Duodenal mucosa (tissue), 2 donors: ENCODE results near the gene STK32C.

Experiments
- H3K27ac ChIP-seq: one replicate; pipeline ENCODE4 v1.7.0; 2013; ENCODE audit warnings: low read depth, low read length
- H3K27me3 ChIP-seq, 2 donors: one replicate each; pipeline ENCODE4 v1.7.0; 2013; ENCODE audit warnings: low read length in 2 of 2, control low read depth in 1 of 2; ENCODE audit not compliant: insufficient read depth in 2 of 2, control insufficient read depth in 1 of 2
- H3K36me3 ChIP-seq, 2 donors: one replicate each; pipeline ENCODE4 v1.7.0; 2013; ENCODE audit warnings: low read length in 2 of 2, control low read depth in 1 of 2; ENCODE audit not compliant: insufficient read depth in 2 of 2, control insufficient read depth in 1 of 2
- H3K4me1 ChIP-seq, 2 donors: one replicate each; pipeline ENCODE4 v1.7.0; 2013; ENCODE audit warnings: low read length in 2 of 2, control low read depth in 1 of 2; ENCODE audit not compliant: insufficient read depth in 2 of 2, control insufficient read depth in 1 of 2
- H3K4me3 ChIP-seq, 2 donors: one replicate each; pipeline ENCODE4 v1.7.0; 2013; ENCODE audit warnings: low read length in 2 of 2, low read depth in 1 of 2
- H3K9ac ChIP-seq, 2 donors: one replicate each; pipeline ENCODE4 v1.7.0; 2013; ENCODE audit warnings: low read length in 2 of 2, low read depth in 1 of 2
- H3K9me3 ChIP-seq, 2 donors: one replicate each; pipeline ENCODE4 v1.7.0; 2013; ENCODE audit warnings: low read length in 2 of 2, control low read depth in 1 of 2; ENCODE audit not compliant: control insufficient read depth in 1 of 2

Gene STK32C

DNA sequence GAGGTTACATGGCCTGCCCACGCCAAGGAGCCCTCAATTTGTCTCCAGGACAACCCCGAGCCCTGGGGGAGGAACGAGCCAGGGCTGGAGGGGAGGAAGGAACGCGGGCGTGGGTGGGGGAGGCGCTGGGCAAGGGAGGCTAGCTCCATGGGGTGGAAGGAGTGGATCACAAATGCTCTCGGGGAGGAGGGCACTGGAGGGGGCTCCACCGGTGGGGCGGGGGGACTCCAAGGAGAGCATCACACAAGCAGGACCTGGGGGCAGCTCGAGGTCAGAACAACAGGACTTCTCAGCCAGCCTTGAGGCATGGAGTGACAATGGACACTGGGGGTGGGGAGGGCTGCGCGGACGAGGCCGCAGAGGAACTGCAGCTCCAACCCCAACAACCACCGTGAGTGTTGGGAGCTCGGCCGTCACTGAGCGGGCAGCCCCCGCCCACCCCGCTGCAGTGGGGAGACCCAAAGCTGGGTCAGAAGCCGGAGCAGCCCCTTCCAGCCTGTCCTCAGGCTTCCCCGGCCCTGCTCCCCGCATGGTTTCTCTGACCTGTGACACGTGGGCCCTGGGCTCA is 41.1 kb downstream of the STK32C start:
- H3K4me3 ChIP-seq = no peak overlapping the region
- H3K36me3 ChIP-seq = no peaks in the 10 kb centered on the region
- peaks cover 0 to 2% of the 10 kb centered on the region in 2 donors for H3K9me3 ChIP-seq
- H3K27me3 ChIP-seq = no peaks in the 10 kb centered on the region
- no peak overlapping the region for H3K27ac ChIP-seq
- no peak overlapping the region for H3K9ac ChIP-seq
- peaks cover 0 to 6% of the 10 kb centered on the region in 2 donors for H3K4me1 ChIP-seq

DNA sequence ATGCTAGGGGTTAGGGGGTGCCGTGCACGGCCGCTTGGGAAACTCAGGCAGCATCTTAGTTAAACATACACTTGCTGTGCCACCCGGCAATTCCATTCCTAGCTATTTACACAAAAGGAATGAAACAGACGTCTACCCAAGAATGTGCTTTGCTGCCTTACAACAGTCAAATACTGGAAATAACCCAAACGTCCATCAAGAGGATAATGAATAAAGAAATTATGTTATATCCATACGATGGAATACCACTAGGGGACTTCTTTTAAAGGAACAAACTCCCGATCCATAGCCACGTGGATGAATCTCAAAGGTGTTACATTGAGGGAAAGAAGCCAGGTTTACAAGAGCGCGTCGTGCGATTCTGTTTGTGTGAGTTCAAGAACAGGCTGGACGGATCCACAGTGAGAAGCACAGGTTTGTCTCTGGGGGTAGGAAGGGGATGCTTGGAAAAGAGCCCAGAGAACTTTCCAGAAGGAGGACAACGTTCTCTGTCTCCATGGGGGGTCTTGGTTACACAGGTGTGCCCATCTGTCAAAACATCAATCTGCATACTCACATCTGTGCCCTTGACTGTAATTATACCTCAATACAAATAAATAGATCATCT is 41.8 kb downstream of the STK32C start:
- H3K4me3 ChIP-seq = no peak overlapping the region
- H3K4me1 ChIP-seq = peaks cover 0 to 6% of the 10 kb centered on the region in 2 donors
- no peaks in the 10 kb centered on the region for H3K36me3 ChIP-seq
- H3K9me3 ChIP-seq = peaks cover 0 to 2% of the 10 kb centered on the region in 2 donors
- H3K9ac ChIP-seq = no peak overlapping the region
- no peaks in the 10 kb centered on the region for H3K27me3 ChIP-seq
- H3K27ac ChIP-seq = no peak overlapping the region

DNA sequence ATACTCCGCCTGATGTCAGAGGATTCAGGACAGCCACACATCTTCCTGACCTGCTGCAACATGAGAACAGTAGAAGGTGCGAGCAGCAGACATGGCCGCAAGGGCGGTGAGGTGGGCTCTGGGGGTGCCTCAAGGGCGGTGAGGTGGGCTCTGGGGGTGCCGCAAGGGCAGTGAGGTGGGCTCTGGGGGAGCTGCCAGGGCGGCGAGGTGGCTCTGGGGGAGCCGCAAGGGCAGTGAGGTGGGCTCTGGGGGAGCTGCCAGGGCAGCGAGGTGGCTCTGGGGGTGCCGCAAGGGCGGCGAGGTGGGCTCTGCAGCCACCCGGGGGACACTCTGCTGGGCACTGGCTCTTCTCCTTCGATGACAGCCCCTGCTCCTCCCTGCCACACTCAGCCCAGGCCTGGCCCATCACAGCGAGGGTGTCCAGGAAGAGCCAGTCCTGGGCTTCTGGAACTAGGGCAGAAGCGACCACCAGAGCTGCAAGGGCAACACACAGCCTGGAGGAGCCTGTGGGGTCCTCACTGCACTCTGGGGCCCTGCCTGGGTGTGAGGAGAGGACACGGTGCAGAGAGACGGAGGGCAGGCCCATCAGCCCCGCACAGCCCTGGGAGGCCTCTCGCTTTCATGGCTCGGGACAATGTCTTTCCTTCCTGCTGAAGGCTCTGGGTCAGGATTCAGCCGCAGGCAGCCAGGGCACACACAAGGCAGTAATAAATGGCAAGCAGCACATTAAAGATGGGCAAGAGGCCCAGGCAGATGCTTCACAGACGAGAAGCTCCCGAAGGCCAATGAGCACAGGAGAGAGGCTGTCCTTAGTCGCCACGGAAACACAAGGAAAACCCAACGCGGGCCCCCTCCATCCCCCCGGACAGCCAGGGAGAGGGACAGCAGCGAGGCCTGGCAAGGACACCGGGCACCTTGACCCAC is 42.5 kb downstream of the STK32C start:
- Histone ChIP-seq H3K4me1 (peaks cover 0 to 6% of the 10 kb centered on the region in 2 donors), H3K4me3 (no peak overlapping the region), H3K9me3 (peaks cover 0 to 2% of the 10 kb centered on the region in 2 donors), H3K27ac (no peak overlapping the region), H3K36me3 (no peaks in the 10 kb centered on the region), H3K27me3 (no peaks in the 10 kb centered on the region), H3K9ac (no peak overlapping the region)

DNA sequence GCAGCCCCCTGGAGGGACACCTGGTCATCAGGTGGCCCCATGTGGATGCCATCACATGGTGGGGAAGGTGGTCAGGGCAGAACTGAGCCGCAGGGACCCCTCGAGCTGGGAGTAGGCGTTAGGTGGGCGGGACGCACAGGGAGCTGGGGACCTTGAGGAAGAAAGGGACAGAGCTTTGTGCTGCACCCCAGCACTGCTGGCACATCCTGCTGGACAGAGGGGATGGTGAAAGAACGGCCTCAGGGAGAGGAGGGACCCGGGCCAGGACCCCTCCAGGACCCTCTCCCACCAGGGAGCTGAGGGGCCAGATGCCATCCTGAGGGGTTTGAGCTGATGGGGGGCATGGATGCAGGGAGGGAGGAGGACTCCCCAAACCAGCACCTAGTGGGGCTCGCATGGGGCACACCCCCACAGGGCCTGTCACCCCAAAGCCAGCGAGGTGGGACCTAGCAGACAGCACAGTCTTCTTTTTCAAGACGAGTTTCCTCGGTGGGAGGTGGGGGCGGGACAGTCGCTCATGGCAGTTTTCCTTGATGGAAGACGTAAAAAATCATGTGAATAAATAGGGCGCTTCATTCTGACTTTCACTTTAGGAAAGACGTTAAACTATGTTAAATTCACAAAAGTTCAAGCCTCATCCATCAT is 43.3 kb downstream of the STK32C start:
- no peak overlapping the region for H3K27ac ChIP-seq
- peaks cover 0 to 2% of the 10 kb centered on the region in 2 donors for H3K9me3 ChIP-seq
- H3K36me3 ChIP-seq = no peaks in the 10 kb centered on the region
- H3K4me1 ChIP-seq = peaks cover 0 to 6% of the 10 kb centered on the region in 2 donors
- no peak overlapping the region for H3K9ac ChIP-seq
- no peaks in the 10 kb centered on the region for H3K27me3 ChIP-seq
- H3K4me3 ChIP-seq = no peak overlapping the region

DNA sequence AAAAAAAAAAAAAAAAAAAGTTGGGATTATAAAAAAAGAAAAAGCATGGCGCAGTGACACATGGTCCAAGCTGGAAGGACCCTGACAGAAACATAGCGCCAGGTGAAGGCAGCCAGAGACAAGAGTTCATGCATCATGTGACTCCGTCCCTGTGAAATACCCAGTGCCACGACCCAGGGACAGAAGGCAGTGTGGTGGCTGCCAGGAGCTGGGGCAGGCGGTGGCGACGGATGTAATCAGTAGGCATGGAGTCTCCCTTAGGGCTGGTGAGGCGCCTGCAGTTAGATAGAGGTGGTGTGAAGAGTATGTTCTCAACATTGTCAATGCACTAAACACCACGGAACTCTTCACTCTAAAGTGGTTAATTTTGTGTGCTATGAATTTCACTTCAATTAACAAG is 43.9 kb downstream of the STK32C start:
- Histone ChIP-seq H3K27ac (no peak overlapping the region), H3K36me3 (no peaks in the 10 kb centered on the region), H3K4me3 (no peak overlapping the region), H3K27me3 (no peaks in the 10 kb centered on the region), H3K9me3 (peaks cover 0 to under 1% of the 10 kb centered on the region in 2 donors), H3K9ac (no peak overlapping the region), H3K4me1 (peaks cover 0 to 6% of the 10 kb centered on the region in 2 donors)

DNA sequence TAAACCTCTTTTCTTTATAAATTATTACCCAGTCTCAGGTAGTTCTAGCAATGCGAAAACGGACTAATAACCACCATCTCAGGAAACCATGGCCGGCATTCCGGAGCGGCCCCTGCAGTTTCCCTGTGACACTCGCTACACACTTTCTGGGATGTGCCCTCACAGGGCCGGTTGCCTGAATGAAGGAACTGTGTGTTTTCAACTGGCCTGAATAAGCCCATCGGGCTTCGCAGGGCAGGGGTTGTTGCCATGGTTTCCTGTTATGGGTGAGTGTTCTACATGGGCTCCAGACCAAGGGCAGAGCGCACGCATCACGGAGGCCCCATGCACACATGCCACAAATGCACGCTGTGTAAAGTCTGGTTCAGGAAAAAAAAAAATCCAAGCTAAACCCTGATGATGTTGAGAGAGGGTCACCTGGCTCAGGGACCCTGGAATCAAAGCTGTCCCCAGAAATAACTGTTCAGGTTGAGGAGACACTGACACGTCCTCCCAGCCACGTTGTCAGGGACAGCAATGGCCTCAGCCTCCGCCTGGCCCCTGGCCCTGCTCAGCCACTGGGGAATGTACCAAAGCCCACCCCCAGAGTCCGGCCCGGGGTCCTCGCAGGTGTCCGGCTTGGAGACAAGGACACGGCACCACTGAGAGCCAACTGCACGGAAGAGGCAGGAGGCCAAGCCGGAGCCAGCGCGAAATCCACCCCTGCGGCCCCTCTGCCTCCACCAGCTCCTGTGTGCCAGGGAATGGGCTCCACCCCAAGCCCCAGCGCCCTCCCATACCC is 47.9 kb downstream of the STK32C start:
- Histone ChIP-seq H3K27ac (no peak overlapping the region), H3K4me1 (no peaks in the 10 kb centered on the region), H3K36me3 (no peaks in the 10 kb centered on the region), H3K9ac (no peak overlapping the region), H3K9me3 (no peaks in the 10 kb centered on the region), H3K27me3 (no peaks in the 10 kb centered on the region), H3K4me3 (no peak overlapping the region)

DNA sequence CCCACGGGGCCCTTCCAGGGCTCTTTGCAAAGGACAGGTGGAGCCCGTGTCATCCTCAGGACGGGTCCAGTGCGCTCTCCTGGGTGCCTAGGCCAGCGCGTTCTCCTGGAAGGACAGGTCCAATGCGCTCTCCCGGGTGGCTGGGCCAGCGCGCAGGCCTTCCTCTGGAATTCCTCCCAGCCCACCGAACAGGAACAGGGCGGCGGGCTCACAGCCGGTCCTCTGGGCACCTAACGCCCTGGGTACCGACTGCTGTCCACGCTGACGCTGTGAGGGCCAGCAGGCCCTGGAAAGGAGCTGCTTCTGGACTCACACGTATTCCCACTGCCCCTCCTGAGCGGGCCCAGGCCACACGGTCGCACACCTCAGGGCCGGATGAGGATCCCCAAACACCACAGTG is 49.3 kb downstream of the STK32C start:
- H3K4me3 ChIP-seq = no peak overlapping the region
- no peaks in the 10 kb centered on the region for H3K4me1 ChIP-seq
- no peak overlapping the region for H3K9ac ChIP-seq
- H3K9me3 ChIP-seq = no peaks in the 10 kb centered on the region
- no peaks in the 10 kb centered on the region for H3K36me3 ChIP-seq
- H3K27ac ChIP-seq = no peak overlapping the region
- H3K27me3 ChIP-seq = no peaks in the 10 kb centered on the region

DNA sequence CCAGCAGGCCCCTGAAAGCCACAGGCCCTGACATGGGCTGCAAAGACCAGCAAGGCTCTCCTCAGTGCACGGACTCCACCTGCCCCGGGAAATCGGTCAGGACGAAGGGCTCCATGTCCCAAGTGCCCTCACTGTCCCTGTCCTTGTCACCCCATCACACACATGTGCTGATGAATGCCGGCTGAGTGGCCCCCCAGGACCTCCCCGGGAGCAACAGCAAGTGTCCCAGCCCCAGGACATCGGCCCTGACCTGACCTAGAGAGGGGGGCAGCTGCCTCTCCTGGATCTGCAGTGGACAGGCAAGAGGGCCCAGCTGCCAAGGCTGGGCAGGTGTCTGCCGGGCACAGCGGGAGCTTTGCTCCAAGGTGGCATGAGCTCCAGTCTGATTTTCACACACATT is 49.8 kb downstream of the STK32C start:
- no peaks in the 10 kb centered on the region for H3K9me3 ChIP-seq
- no peaks in the 10 kb centered on the region for H3K36me3 ChIP-seq
- no peak overlapping the region for H3K9ac ChIP-seq
- no peak overlapping the region for H3K4me3 ChIP-seq
- H3K27ac ChIP-seq = no peak overlapping the region
- no peaks in the 10 kb centered on the region for H3K27me3 ChIP-seq
- H3K4me1 ChIP-seq = no peaks in the 10 kb centered on the region

DNA sequence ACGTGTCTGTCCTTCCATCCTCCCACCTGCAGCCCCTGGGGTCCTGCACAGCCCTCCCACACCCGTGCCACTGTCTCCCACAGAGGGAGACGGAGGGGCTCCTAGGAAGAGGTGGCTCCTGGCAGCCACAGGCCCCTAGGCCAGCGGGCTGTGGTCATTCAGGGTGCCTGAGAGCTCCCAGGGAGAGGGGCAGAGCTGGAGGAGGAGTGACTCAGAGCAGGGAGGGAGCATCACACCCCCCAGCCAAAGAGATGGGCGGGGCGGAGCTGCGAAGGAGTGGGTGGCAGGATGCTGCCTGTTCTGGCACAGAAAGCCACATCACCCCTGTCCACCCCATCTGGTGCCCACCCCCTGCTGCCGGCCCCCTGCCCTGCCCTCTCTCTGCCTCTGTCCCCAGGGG is 50.5 kb downstream of the STK32C start:
- H3K27me3 ChIP-seq = no peaks in the 10 kb centered on the region
- H3K4me1 ChIP-seq = no peaks in the 10 kb centered on the region
- H3K4me3 ChIP-seq = no peak overlapping the region
- H3K9me3 ChIP-seq = no peaks in the 10 kb centered on the region
- H3K27ac ChIP-seq = no peak overlapping the region
- H3K36me3 ChIP-seq = no peaks in the 10 kb centered on the region
- no peak overlapping the region for H3K9ac ChIP-seq
